ENCODE measurements around the gene PCBD1. TPM values are rescaled to one million over a fixed set of nuclear protein-coding genes. Genes with fewer than 3 reads are reported as not detected.

PCBD1 gene
- total RNA-seq, 2 experiments from 2014 or later = 4.7 to 4.8 TPM

- ATAC-seq (ENCODE audit: poor library complexity) = no peak
- Histone ChIP-seq H3K36me3 (ENCODE audit: insufficient read depth, low read length) (peaks cover 44% of the 10 kb centered on the region), H3K27ac (ENCODE audit: low read depth in 1 of 2, low read length in 2 of 2) (no peak overlapping the region), H3K9me3 (ENCODE audit: control insufficient read depth in 1 of 2, insufficient read depth in 1 of 2, low read length in 2 of 2) (no peaks in the 10 kb centered on the region), H3K27me3 (ENCODE audit: control insufficient read depth in 1 of 2, insufficient read depth in 2 of 2, low read length in 2 of 2) (no peaks in the 10 kb centered on the region), H3K4me3 (ENCODE audit: low read length) (no peak overlapping the region), H3K4me1 (ENCODE audit: insufficient read depth, low read length) (no peaks in the 10 kb centered on the region)
- Mint-ChIP-seq H3K36me3 (ENCODE audit: low read depth) (peaks cover 89% of the 10 kb centered on the region), H3K4me1 (ENCODE audit: low read depth) (peaks cover 8% of the 10 kb centered on the region), H3K9me3 (no peaks in the 10 kb centered on the region), H3K27ac (no peak overlapping the region), H3K27me3 (no peaks in the 10 kb centered on the region), H3K4me3 (no peak overlapping the region)
- intact Hi-C loops (cut with DNase I, micrococcal nuclease) = no loop called here
- ChIA-PET CTCF (no interaction called here), POLR2A (no interaction called here)
- TF ChIP-seq, protein P1, sequence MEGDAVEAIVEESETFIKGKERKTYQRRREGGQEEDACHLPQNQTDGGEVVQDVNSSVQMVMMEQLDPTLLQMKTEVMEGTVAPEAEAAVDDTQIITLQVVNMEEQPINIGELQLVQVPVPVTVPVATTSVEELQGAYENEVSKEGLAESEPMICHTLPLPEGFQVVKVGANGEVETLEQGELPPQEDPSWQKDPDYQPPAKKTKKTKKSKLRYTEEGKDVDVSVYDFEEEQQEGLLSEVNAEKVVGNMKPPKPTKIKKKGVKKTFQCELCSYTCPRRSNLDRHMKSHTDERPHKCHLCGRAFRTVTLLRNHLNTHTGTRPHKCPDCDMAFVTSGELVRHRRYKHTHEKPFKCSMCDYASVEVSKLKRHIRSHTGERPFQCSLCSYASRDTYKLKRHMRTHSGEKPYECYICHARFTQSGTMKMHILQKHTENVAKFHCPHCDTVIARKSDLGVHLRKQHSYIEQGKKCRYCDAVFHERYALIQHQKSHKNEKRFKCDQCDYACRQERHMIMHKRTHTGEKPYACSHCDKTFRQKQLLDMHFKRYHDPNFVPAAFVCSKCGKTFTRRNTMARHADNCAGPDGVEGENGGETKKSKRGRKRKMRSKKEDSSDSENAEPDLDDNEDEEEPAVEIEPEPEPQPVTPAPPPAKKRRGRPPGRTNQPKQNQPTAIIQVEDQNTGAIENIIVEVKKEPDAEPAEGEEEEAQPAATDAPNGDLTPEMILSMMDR (IDR thresholded peaks at IDR 0.05) = no peak
- DNase-seq = no peak
Observed at GRCh38 chr10:70851597-70852475, 36.5 kb downstream of the PCBD1 start.

GRCh38 chr10:70850097-70850496 is 38.3 kb downstream of the PCBD1 start:
- no peak for DNase-seq
- H3K4me3 ChIP-seq (ENCODE audit: low read length) = no peak overlapping the region
- intact Hi-C loops (cut with DNase I, micrococcal nuclease) = no loop called here
- Mint-ChIP-seq H3K27ac (no peak overlapping the region), H3K4me3 (no peak overlapping the region), H3K9me3 (no peaks in the 10 kb centered on the region), H3K36me3 (ENCODE audit: low read depth) (peaks cover 88% of the 10 kb centered on the region), H3K27me3 (no peaks in the 10 kb centered on the region), H3K4me1 (ENCODE audit: low read depth) (peaks cover 8% of the 10 kb centered on the region)
- H3K27me3 ChIP-seq (ENCODE audit: control insufficient read depth in 1 of 2, insufficient read depth in 2 of 2, low read length in 2 of 2) = no peaks in the 10 kb centered on the region
- POLR2A ChIA-PET = no interaction called here
- CTCF ChIA-PET = no interaction called here
- TF ChIP-seq, protein P1 (IDR thresholded peaks at IDR 0.05) = no peak
- no peaks in the 10 kb centered on the region for H3K4me1 ChIP-seq (ENCODE audit: insufficient read depth, low read length)
- no peak for ATAC-seq (ENCODE audit: poor library complexity)
- no peak overlapping the region for H3K27ac ChIP-seq (ENCODE audit: low read depth in 1 of 2, low read length in 2 of 2)
- peaks cover 54% of the 10 kb centered on the region for H3K36me3 ChIP-seq (ENCODE audit: insufficient read depth, low read length)
- no peaks in the 10 kb centered on the region for H3K9me3 ChIP-seq (ENCODE audit: control insufficient read depth in 1 of 2, insufficient read depth in 1 of 2, low read length in 2 of 2)

DNA sequence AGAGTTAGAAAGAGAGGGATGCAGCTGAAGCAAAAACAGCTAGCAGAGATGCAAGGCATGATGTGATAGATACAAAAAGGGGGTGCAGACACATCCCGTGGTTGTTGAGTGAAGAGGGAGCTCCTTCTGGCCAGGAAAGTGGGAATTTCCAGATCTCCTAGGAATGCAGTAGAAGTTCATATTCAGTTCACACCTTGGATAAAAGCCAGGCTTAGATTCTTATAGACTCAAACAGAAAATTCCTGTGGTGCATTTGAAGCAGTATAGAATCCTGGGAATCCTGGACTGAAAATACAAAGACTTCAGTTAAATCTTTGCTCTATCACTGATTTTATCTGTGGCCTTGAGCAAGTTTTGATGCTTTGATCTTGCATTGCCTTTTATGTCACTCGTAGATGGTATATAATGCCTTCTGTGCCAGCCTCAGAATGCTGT is 38.8 kb downstream of the PCBD1 start:
- H3K9me3 Mint-ChIP-seq = no peaks in the 10 kb centered on the region
- no peak overlapping the region for H3K27ac Mint-ChIP-seq
- intact Hi-C loops (cut with DNase I, micrococcal nuclease) = no loop called here

More for the DNA sequence above, 38.8 kb downstream of the PCBD1 start:
- H3K27ac ChIP-seq (ENCODE audit: low read depth in 1 of 2, low read length in 2 of 2) = no peak overlapping the region
- H3K9me3 ChIP-seq (ENCODE audit: control insufficient read depth in 1 of 2, insufficient read depth in 1 of 2, low read length in 2 of 2) = no peaks in the 10 kb centered on the region
- TF ChIP-seq, protein P1 (IDR thresholded peaks at IDR 0.05) = no peak
- Mint-ChIP-seq H3K27me3 (no peaks in the 10 kb centered on the region), H3K36me3 (ENCODE audit: low read depth) (peaks cover 87% of the 10 kb centered on the region), H3K4me3 (no peak overlapping the region), H3K4me1 (ENCODE audit: low read depth) (peaks cover 8% of the 10 kb centered on the region)
- no peak for ATAC-seq (ENCODE audit: poor library complexity)
- H3K36me3 ChIP-seq (ENCODE audit: insufficient read depth, low read length) = peaks cover 50% of the 10 kb centered on the region
- no peak overlapping the region for H3K4me3 ChIP-seq (ENCODE audit: low read length)
- H3K4me1 ChIP-seq (ENCODE audit: insufficient read depth, low read length) = no peaks in the 10 kb centered on the region
- DNase-seq = no peak
- ChIA-PET POLR2A (no interaction called here), CTCF (no interaction called here)
- H3K27me3 ChIP-seq (ENCODE audit: control insufficient read depth in 1 of 2, insufficient read depth in 2 of 2, low read length in 2 of 2) = no peaks in the 10 kb centered on the region

Measured in CD4-positive, alpha-beta T cell (primary cell).